WTC11 (cell line): Measurements from ENCODE around the gene VSIR. TPM values are rescaled to one million over a fixed set of nuclear protein-coding genes. Genes with fewer than 3 reads are reported as not detected.

Source experiments
- ATAC-seq: fragments of 200-7000 bp; cut with Tn5 transposase; 2 replicates; pipeline ENCODE4 v1.10.0; 2021; ENCODE audit warnings: mild to moderate bottlenecking, moderate library complexity
- CTCF ChIA-PET: fragments of 300-600 bp; sonication (Branson Sonifier 250); formaldehyde crosslinking; loops from one replicate; lab custom pipeline; 2021; ENCODE audit warnings: antibody characterized with exemption; lab: Charles Lee
- POLR2A ChIA-PET: fragments of 350-600 bp; sonication (Branson Sonifier 250); formaldehyde crosslinking; loops from one replicate; lab custom pipeline; 2021; ENCODE audit warnings: antibody characterized with exemption; lab: Charles Lee
- DNase-seq: peaks from one replicate; pipeline ENCODE4 v3.0.0; 2021; ENCODE audit warnings: low spot score
- H3K27ac Mint-ChIP-seq: 2 replicates; pipeline ENCODE4 v1.8.0; 2021; ENCODE audit warnings: mixed read lengths
- H3K27me3 Mint-ChIP-seq: 2 replicates; pipeline ENCODE4 v1.8.0; 2021; ENCODE audit warnings: low read depth, mild to moderate bottlenecking, moderate library complexity, mixed read lengths
- H3K36me3 Mint-ChIP-seq: 2 replicates; pipeline ENCODE4 v1.8.0; 2021; ENCODE audit warnings: mixed read lengths
- H3K4me1 Mint-ChIP-seq: 2 replicates; pipeline ENCODE4 v1.8.0; 2022; ENCODE audit warnings: mixed read lengths
- H3K4me3 Mint-ChIP-seq: 2 replicates; pipeline ENCODE4 v1.8.0; 2021; ENCODE audit warnings: mild to moderate bottlenecking, moderate library complexity, mixed read lengths
- H3K9me3 Mint-ChIP-seq: 2 replicates; pipeline ENCODE4 v1.8.0; 2021; ENCODE audit warnings: mixed read lengths
- CBFB ChIP-seq: sonication (generic); formaldehyde crosslinking; IDR thresholded peaks from 2 replicates; pipeline ENCODE4 v1.8.1; 2022; ENCODE audit warnings: mild to moderate bottlenecking, low read depth, missing genetic modification reagents
- CREB1 ChIP-seq: sonication (generic); formaldehyde crosslinking; IDR thresholded peaks from 2 replicates; pipeline ENCODE4 v1.8.0; 2023; ENCODE audit warnings: mild to moderate bottlenecking, missing genetic modification reagents
- CTCF ChIP-seq: fragments of 200-600 bp; IDR thresholded peaks from 2 replicates; pipeline ENCODE4 v1.8.0; 2022; ENCODE audit warnings: antibody characterized with exemption
- E2F4 ChIP-seq: sonication (generic); formaldehyde crosslinking; IDR thresholded peaks from 2 replicates; pipeline ENCODE4 v1.8.1; 2022; ENCODE audit warnings: low read depth, mild to moderate bottlenecking, moderate library complexity, missing genetic modification reagents, borderline replicate concordance
- E2F5 ChIP-seq: sonication (generic); formaldehyde crosslinking; IDR thresholded peaks from 2 replicates; pipeline ENCODE4 v1.8.1; 2022; ENCODE audit warnings: mild to moderate bottlenecking, moderate library complexity, missing genetic modification reagents
- ERG ChIP-seq: fragments of 250-450 bp; sonication (Bioruptor Pico); IDR thresholded peaks from 2 replicates; pipeline ENCODE4 v1.8.0; 2021; ENCODE audit warnings: mild to moderate bottlenecking
- ESRRA ChIP-seq: sonication (generic); formaldehyde crosslinking; IDR thresholded peaks from 2 replicates; pipeline ENCODE4 v1.8.1; 2022; ENCODE audit warnings: mild to moderate bottlenecking, missing genetic modification reagents, borderline replicate concordance
- ETV6 ChIP-seq: sonication (generic); formaldehyde crosslinking; IDR thresholded peaks from 2 replicates; pipeline ENCODE4 v1.8.1; 2022; ENCODE audit warnings: mild to moderate bottlenecking, missing genetic modification reagents
- IRF1 ChIP-seq: sonication (generic); formaldehyde crosslinking; IDR thresholded peaks from 2 replicates; pipeline ENCODE4 v1.8.0; 2023; ENCODE audit warnings: missing genetic modification reagents
- MXD4 ChIP-seq: fragments of 250-450 bp; sonication (Bioruptor Pico); IDR thresholded peaks from 2 replicates; pipeline ENCODE4 v1.8.0; 2021; ENCODE audit warnings: mild to moderate bottlenecking, moderate library complexity, borderline replicate concordance
- NFATC4 ChIP-seq: fragments of 250-450 bp; sonication (Bioruptor Pico); IDR thresholded peaks from 2 replicates; pipeline ENCODE4 v1.9.0; 2021; ENCODE audit warnings: mild to moderate bottlenecking
- NFYB ChIP-seq: sonication (generic); formaldehyde crosslinking; conservative IDR thresholded peaks from 2 replicates; pipeline ENCODE4 v1.8.0; 2022; ENCODE audit warnings: low read depth, missing genetic modification reagents
- NR3C1 ChIP-seq: sonication (generic); formaldehyde crosslinking; conservative IDR thresholded peaks from 2 replicates; pipeline ENCODE4 v1.8.1; 2023; ENCODE audit warnings: low read depth, mild to moderate bottlenecking, missing genetic modification reagents
- PRRX2 ChIP-seq: fragments of 250-450 bp; sonication (Bioruptor Pico); IDR thresholded peaks from 2 replicates; pipeline ENCODE4 v1.8.0; 2021; ENCODE audit warnings: mild to moderate bottlenecking
- RORB ChIP-seq: fragments of 250-450 bp; sonication (Bioruptor Pico); IDR thresholded peaks from 2 replicates; pipeline ENCODE4 v1.9.0; 2021; ENCODE audit warnings: mild to moderate bottlenecking
- SMAD4 ChIP-seq: sonication (generic); formaldehyde crosslinking; IDR thresholded peaks from 2 replicates; pipeline ENCODE4 v1.8.0; 2022; ENCODE audit warnings: mild to moderate bottlenecking, missing genetic modification reagents
- USF1 ChIP-seq: sonication (generic); formaldehyde crosslinking; IDR thresholded peaks from 2 replicates; pipeline ENCODE4 v1.8.0; 2022; ENCODE audit warnings: mild to moderate bottlenecking, missing genetic modification reagents
- USF2 ChIP-seq: sonication (generic); formaldehyde crosslinking; IDR thresholded peaks from 2 replicates; pipeline ENCODE4 v1.8.1; 2023; ENCODE audit warnings: mild to moderate bottlenecking, missing genetic modification reagents, moderate library complexity
- ZNF219 ChIP-seq: sonication (generic); formaldehyde crosslinking; IDR thresholded peaks from 2 replicates; pipeline ENCODE4 v1.8.0; 2023; ENCODE audit warnings: missing genetic modification reagents, mild to moderate bottlenecking, borderline replicate concordance
- ZNF263 ChIP-seq: sonication (generic); formaldehyde crosslinking; IDR thresholded peaks from 2 replicates; pipeline ENCODE4 v1.8.1; 2022; ENCODE audit warnings: low read depth, mild to moderate bottlenecking, moderate library complexity, missing genetic modification reagents
- ZNF423 ChIP-seq: fragments of 250-450 bp; sonication (Bioruptor Pico); IDR thresholded peaks from 2 replicates; pipeline ENCODE4 v2.1.2; 2022; ENCODE audit warnings: mild to moderate bottlenecking, moderate library complexity
- ZNF425 ChIP-seq: fragments of 250-450 bp; sonication (Bioruptor Pico); conservative IDR thresholded peaks from 2 replicates; pipeline ENCODE4 v1.9.0; 2021; ENCODE audit warnings: mild to moderate bottlenecking
- ZNF671 ChIP-seq: fragments of 250-450 bp; sonication (Bioruptor Pico); IDR thresholded peaks from 2 replicates; pipeline ENCODE4 v1.8.0; 2021; ENCODE audit warnings: mild to moderate bottlenecking
- total RNA-seq: library from RNA; stranded (reverse); gene quantifications from 3 replicates; pipeline ENCODE4 v1.2.3, GENCODE V29; 2021

The VSIR gene
- total RNA-seq, 1 experiment from 2014 or later: 0.74 TPM

GRCh38 chr10:71748671-71749191 is 24.6 kb downstream of the VSIR start:
- ChIA-PET CTCF (interaction anchor here (0.5 to 4.1 kb wide), 6 partner anchors 9 to 155 kb away, joined by 3 to 18 read pairs (median 4); partner anchors contain the start of gene VSIR), POLR2A (no interaction called here)
- TF ChIP-seq USF1: no peak
- no peak for TF ChIP-seq E2F5 (CRISPR knock-in tag)
- TF ChIP-seq CBFB (CRISPR knock-in tag): no peak
- TF ChIP-seq NR3C1 (CRISPR knock-in tag): no peak
- no peak for TF ChIP-seq PRRX2 (CRISPR knock-in tag)
- TF ChIP-seq MXD4 (CRISPR knock-in tag): no peak
- TF ChIP-seq CREB1 (CRISPR knock-in tag): no peak
- TF ChIP-seq ERG (CRISPR knock-in tag): no peak
- no peak for TF ChIP-seq ZNF423
- no peak for TF ChIP-seq IRF1 (CRISPR knock-in tag)
- no peak for TF ChIP-seq E2F4 (CRISPR knock-in tag)
- no peak for TF ChIP-seq ZNF263 (CRISPR knock-in tag)
- no peak for TF ChIP-seq ZNF671
- DNase-seq: no peak
- ATAC-seq: peak; percentile 43
- H3K36me3 Mint-ChIP-seq: no peaks in the 10 kb centered on the region
- no peak overlapping the region for H3K4me3 Mint-ChIP-seq
- H3K4me1 Mint-ChIP-seq: peaks cover 21% of the 10 kb centered on the region
- no peak overlapping the region for H3K27ac Mint-ChIP-seq
- H3K9me3 Mint-ChIP-seq: no peaks in the 10 kb centered on the region
- H3K27me3 Mint-ChIP-seq: no peaks in the 10 kb centered on the region

- DNase-seq (no peak), ATAC-seq (peak; percentile 15)
- H3K27me3 Mint-ChIP-seq: no peaks in the 10 kb centered on the region
- ChIA-PET POLR2A (no interaction called here), CTCF (interaction anchor here (0.9 to 4.1 kb wide), 13 partner anchors 7 to 352 kb away, joined by 3 to 18 read pairs (median 4); partner anchors contain the start of gene VSIR)
- TF ChIP-seq USF2: no peak
- no peak for TF ChIP-seq NFATC4 (CRISPR knock-in tag)
- no peak for TF ChIP-seq CREB1 (CRISPR knock-in tag)
- TF ChIP-seq RORB: no peak
- TF ChIP-seq CTCF: no peak
- TF ChIP-seq SMAD4 (CRISPR knock-in tag): no peak
- no peak for TF ChIP-seq ETV6 (CRISPR knock-in tag)
- TF ChIP-seq ZNF219: no peak
- TF ChIP-seq ESRRA (CRISPR knock-in tag): no peak
- TF ChIP-seq ZNF425 (CRISPR knock-in tag): no peak
- no peak for TF ChIP-seq NFYB
- no peak overlapping the region for H3K27ac Mint-ChIP-seq
- no peaks in the 10 kb centered on the region for H3K36me3 Mint-ChIP-seq
- H3K4me3 Mint-ChIP-seq: no peak overlapping the region
- H3K9me3 Mint-ChIP-seq: peaks cover 2% of the 10 kb centered on the region; the same call in 1 of the 2 replicates
- H3K4me1 Mint-ChIP-seq: peaks cover 17% of the 10 kb centered on the region
Measured at GRCh38 chr10:71747551-71748523, 25.5 kb downstream of the VSIR start.
